ENCODE results near the gene KLRG1. TPM values are rescaled to one million over a fixed set of nuclear protein-coding genes. Genes with fewer than 3 reads are reported as not detected.

Gene KLRG1
- total RNA-seq, 8 experiments from 2014 or later = 3.0 to 7.5 (median 4.7) TPM

DNA sequence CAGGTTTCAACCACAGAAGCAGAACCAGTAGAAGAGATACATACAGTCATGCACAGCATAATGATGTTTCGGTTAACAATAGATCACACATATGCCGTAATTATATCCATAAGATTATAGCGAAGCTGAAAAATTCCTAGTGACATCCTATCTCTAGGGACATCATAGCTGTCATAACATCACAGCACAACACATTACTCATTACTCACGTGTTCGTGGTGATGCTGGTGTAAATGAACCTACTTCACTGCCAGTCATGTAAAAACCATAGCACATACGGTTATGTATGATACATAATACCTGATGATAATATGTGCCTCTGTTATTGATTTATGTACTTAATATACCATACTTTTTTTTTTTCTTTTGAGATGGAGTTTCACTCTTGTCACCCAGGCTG, 44.7 kb downstream of the KLRG1 start:
- Histone ChIP-seq H3K4me3 (no peak overlapping the region), H3K4me1 (replicated peaks in 1 of 2) (no peaks in the 10 kb centered on the region), H3K27ac (no peak overlapping the region)
- no peak for ATAC-seq (replicated peaks in 6 of 8)
- in situ Hi-C loops (cut with MboI; ENCODE audit: low pct_unique_long_range_greater_than_20kb in 2 of 9, low sequenced_read_pairs in 9 of 9, unreplicated experiment in 9 of 9) = loop anchor here in 4 of 9 experiments (10.0 to 25.0 kb wide), 4 partner anchors 79 to 497 kb away; partner anchors contain the start of genes RIMKLB (in 2 of the 4), CLEC4E (in 1 of the 4) and MFAP5 (in 1 of the 4)
- 47 to 100% (median 93%) methylated on average over 2 to 6 of the region's 6 CpGs for WGBS, 10 experiments

DNA sequence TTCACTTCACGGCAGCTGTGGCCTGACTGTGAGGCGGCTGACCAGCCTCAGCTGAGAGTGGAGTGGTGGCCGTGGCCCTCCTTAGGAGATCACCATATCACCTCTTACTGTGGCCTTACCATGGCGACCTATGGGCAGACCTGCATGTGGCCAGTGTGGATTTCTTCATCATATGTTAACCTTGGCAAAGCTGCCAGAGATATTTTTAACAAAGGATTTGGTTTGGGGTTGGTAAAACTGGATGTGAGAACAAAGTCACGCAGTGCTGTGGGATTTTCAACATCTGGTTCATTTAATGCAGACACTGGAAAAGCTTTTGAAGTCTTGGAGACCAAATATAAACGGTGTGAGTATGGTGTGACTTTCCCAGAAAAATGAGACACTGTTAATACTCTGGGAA, 46.9 kb downstream of the KLRG1 start:
- WGBS, 10 experiments = 13 to 100% (median 80%) methylated on average over 1 to 6 of the region's 6 CpGs; no CpG with 5 or more reads in 2 of the 10 experiments
- Histone ChIP-seq H3K27ac (no peak overlapping the region), H3K4me3 (no peak overlapping the region), H3K4me1 (replicated peaks in 1 of 2) (no peaks in the 10 kb centered on the region)
- ATAC-seq (replicated peaks in 6 of 8) = no peak
- in situ Hi-C loops (cut with MboI; ENCODE audit: low pct_unique_long_range_greater_than_20kb in 2 of 9, low sequenced_read_pairs in 9 of 9, unreplicated experiment in 9 of 9) = loop anchor here in 4 of 9 experiments (10.0 to 25.0 kb wide), 4 partner anchors 81 to 499 kb away; partner anchors contain the start of genes RIMKLB (in 2 of the 4), CLEC4E (in 1 of the 4) and MFAP5 (in 1 of the 4)

DNA sequence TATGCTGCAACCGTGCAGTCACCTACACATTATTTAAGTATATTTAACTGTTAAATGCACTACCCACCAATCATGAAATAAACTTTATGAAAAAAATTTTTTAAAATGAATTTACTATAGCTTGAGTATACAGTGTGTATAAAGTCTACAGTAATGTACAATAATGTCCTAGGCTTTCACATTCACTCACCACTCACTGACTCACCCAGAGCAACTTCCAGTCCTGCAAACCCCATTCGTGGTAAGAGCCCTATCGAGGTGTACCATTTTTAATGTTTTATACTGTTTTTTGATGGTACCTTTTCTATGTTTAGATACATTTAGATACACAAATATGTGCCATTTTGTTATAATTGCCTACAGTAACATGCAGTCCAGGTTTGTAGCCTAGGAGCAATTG, 48.1 kb downstream of the KLRG1 start:
- Histone ChIP-seq H3K4me1 (replicated peaks in 1 of 2) (no peaks in the 10 kb centered on the region), H3K27ac (no peak overlapping the region), H3K4me3 (no peak overlapping the region)
- in situ Hi-C loops (cut with MboI; ENCODE audit: low pct_unique_long_range_greater_than_20kb in 2 of 9, low sequenced_read_pairs in 9 of 9, unreplicated experiment in 9 of 9) = loop anchor here in 4 of 9 experiments (10.0 to 25.0 kb wide), 4 partner anchors 83 to 500 kb away; partner anchors contain the start of genes RIMKLB (in 2 of the 4), CLEC4E (in 1 of the 4) and MFAP5 (in 1 of the 4)
- no peak for ATAC-seq (replicated peaks in 6 of 8)
- 10 to 100% (median 71%) methylated on average over 1 to 3 of the region's 3 CpGs; no CpG with 5 or more reads in 2 of the 10 experiments for WGBS, 10 experiments

DNA sequence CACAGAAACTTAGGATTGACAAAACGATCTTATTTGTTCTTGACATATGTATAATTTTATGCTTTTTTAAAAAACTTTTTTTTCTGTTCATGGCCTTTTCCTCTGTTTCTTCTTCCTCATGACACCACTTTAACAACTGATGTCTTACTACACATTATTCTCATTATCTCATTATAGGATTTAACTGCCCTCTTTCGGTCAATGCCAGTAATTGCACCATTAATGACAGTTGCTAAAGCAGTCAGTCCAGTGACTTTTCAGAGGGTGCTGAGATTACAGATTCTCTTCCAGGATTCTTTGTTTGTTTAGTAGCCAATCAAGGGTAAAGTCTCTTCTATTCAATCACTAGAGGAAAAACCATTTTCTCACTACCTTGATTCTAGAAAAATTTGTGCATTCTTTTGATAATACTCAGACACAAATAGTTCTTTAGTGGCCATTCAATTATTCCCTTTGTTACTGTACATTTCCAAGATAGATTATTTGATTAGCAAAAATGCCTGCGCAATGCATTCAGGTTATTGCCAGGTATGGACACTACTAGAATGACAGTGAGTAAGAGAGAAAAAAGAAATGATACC, 50.1 kb downstream of the KLRG1 start:
- H3K4me3 ChIP-seq = no peak overlapping the region
- 0 to 27% (median 9%) methylated on average over 1 to 3 of the region's 3 CpGs for WGBS, 10 experiments
- in situ Hi-C loops (cut with MboI; ENCODE audit: low pct_unique_long_range_greater_than_20kb in 2 of 9, low sequenced_read_pairs in 9 of 9, unreplicated experiment in 9 of 9) = loop anchor here in 4 of 9 experiments (10.0 to 25.0 kb wide), 4 partner anchors 85 to 502 kb away; partner anchors contain the start of genes RIMKLB (in 2 of the 4), CLEC4E (in 1 of the 4) and MFAP5 (in 1 of the 4)
- ATAC-seq (replicated peaks in 6 of 8) = peak in 6 of 8 experiments; percentile 44 to 84 (median 74)
- H3K27ac ChIP-seq = no peak overlapping the region
- no peaks in the 10 kb centered on the region for H3K4me1 ChIP-seq (replicated peaks in 1 of 2)

DNA sequence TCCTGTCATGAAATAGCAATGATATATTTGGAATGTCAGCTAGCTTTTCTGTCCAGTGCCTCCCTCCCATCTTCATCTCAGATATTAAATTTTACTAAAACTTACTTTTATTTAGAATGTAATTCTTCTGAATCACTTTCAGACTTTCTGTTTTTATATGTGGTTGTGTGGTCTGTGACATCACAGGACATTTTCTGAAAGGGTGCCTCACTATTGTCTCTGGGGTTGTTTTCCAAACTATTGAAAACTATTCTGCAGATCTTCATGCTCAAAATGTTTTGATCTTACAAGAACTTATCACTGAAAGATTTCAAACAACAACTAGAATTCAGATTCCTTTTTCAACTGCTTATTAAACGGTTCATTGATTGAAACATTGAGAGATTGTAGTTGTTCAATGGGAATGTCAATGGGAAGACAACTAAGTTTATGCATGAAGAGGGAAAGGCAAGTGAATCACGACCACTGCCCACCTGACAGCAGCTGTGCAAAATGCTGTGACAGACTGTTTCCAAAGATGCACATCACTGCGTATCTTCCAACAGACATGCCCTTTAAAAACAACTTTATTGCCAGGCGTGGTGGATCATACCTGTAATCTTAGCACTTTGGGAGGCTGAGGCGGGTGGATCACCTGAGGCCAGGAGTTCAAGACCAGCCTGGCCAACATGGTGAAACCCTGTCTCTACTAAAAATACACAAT, 51.3 kb downstream of the KLRG1 start:
- ATAC-seq (replicated peaks in 6 of 8) = no peak
- H3K27ac ChIP-seq = no peak overlapping the region
- H3K4me3 ChIP-seq = no peak overlapping the region
- in situ Hi-C loops (cut with MboI; ENCODE audit: low pct_unique_long_range_greater_than_20kb in 2 of 9, low sequenced_read_pairs in 9 of 9, unreplicated experiment in 9 of 9) = loop anchor here in 5 of 9 experiments (10.0 to 25.0 kb wide), 4 partner anchors 353 to 503 kb away; partner anchors contain the start of genes RIMKLB (in 2 of the 5), CLEC4E (in 1 of the 5) and MFAP5 (in 1 of the 5)
- WGBS, 10 experiments = 0 to 100% (median 68%) methylated on average over 1 to 5 of the region's 5 CpGs; no CpG with 5 or more reads in 3 of the 10 experiments
- H3K4me1 ChIP-seq (replicated peaks in 1 of 2) = no peaks in the 10 kb centered on the region

DNA sequence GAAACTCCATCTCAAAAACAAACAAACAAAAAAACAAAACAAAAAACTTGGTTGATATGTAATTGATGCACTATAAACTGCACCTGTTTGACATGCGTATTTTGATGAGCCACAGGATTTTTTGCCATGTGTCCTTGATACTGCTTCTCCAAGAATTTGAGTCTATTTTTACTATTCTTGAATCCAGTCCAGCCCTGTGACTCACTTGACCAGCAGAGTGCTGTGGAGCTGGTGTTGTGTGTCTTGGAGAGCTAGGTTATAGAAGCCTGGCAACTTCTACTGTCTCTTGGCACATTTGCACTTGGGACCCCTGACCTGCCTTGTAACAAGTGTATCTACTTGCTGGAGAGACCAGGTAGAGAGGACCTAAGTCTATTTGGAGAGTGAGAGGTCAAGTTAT, 52.0 kb downstream of the KLRG1 start:
- Histone ChIP-seq H3K27ac (no peak overlapping the region), H3K4me3 (no peak overlapping the region), H3K4me1 (replicated peaks in 1 of 2) (no peaks in the 10 kb centered on the region)
- in situ Hi-C loops (cut with MboI; ENCODE audit: low pct_unique_long_range_greater_than_20kb in 2 of 9, low sequenced_read_pairs in 9 of 9, unreplicated experiment in 9 of 9) = loop anchor here in 5 of 9 experiments (10.0 to 25.0 kb wide), 4 partner anchors 354 to 504 kb away; partner anchors contain the start of genes RIMKLB (in 2 of the 5), CLEC4E (in 1 of the 5) and MFAP5 (in 1 of the 5)
- peak in 2 of 8 experiments; percentile 49 to 64 for ATAC-seq (replicated peaks in 6 of 8)
- whole genome bisulfite sequencing, 10 experiments = 0 to 100% (median 17%) methylated on average over 1 of the region's 1 CpG; no CpG with 5 or more reads in 3 of the 10 experiments

DNA sequence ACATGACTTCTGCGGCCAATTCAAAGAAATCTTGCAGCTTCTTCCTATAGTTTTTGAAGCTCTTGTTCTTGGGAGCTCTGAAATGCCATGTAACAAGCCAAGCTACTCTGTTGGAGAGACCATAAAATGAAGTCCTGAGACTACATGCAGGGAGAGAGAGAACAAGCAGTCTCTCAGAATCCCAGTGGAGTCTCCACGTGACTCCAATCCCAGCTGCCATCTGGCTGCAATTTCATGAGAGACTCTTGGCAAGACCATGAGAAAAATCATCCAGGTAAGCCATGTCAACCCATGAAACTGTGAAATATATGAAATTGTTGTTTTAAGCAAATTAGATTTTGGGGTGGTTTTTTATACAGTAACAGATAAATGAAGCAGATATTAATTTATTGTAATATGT, 54.4 kb downstream of the KLRG1 start:
- H3K27ac ChIP-seq = no peak overlapping the region
- 0 to 100% (median 78%) methylated on average over 1 to 2 of the region's 2 CpGs; no CpG with 5 or more reads in 2 of the 10 experiments for WGBS, 10 experiments
- in situ Hi-C loops (cut with MboI; ENCODE audit: low pct_unique_long_range_greater_than_20kb in 2 of 9, low sequenced_read_pairs in 9 of 9, unreplicated experiment in 9 of 9) = loop anchor here in 5 of 9 experiments (10.0 to 25.0 kb wide), 4 partner anchors 356 to 506 kb away; partner anchors contain the start of genes RIMKLB (in 2 of the 5), CLEC4E (in 1 of the 5) and MFAP5 (in 1 of the 5)
- ATAC-seq (replicated peaks in 6 of 8) = no peak
- H3K4me1 ChIP-seq (replicated peaks in 1 of 2) = no peaks in the 10 kb centered on the region
- no peak overlapping the region for H3K4me3 ChIP-seq

DNA sequence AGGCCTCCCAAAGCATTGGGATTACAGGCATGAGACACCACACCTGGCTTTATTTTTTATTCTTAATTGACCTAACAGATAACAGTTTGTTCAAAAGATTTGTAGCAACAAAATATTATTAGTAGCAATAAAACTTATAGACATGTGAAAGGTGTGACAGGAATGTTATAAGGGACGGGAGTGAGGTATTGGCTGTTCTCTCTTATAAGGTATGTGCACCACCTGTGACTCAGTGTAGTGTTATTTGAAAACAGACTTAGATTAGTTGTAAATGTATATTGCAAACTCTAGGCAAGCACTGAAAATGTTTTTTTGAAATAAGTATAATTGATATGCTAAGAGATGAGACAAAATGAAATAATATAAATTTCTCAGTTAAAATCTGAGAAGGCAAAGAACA, 57.8 kb downstream of the KLRG1 start:
- in situ Hi-C loops (cut with MboI; ENCODE audit: low pct_unique_long_range_greater_than_20kb in 2 of 9, low sequenced_read_pairs in 9 of 9, unreplicated experiment in 9 of 9) = loop anchor here in 5 of 9 experiments (10.0 to 25.0 kb wide), 4 partner anchors 360 to 510 kb away; partner anchors contain the start of genes RIMKLB (in 2 of the 5), CLEC4E (in 1 of the 5) and MFAP5 (in 1 of the 5)
- Histone ChIP-seq H3K4me3 (no peak overlapping the region), H3K27ac (no peak overlapping the region), H3K4me1 (replicated peaks in 1 of 2) (no peaks in the 10 kb centered on the region)
- 0 to 100% (median 80%) methylated on average over 1 of the region's 1 CpG; no CpG with 5 or more reads in 1 of the 10 experiments for WGBS, 10 experiments
- no peak for ATAC-seq (replicated peaks in 6 of 8)

DNA sequence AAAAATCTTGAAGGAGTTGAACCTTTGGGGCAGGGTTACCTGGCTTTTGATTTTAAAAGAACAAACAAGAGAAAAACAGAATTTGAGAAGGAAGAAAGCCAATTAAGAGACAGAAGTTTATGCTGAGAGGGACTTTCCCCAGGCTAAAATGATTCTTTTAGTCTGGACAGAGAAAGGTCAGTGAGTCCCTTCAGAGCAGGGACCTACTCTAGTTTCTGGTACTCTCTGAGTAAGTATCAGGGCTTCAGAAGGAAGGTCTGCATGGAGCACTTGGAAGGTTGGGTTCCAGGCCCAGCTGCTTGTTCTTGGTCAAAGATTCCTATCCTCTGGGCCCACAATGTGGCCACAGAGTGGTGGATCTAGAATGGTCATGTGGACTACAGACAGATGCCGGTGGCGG, 59.6 kb downstream of the KLRG1 start:
- Histone ChIP-seq H3K27ac (no peak overlapping the region), H3K4me1 (replicated peaks in 1 of 2) (no peaks in the 10 kb centered on the region), H3K4me3 (no peak overlapping the region)
- WGBS, 10 experiments = 79 to 100% (median 95%) methylated on average over 1 to 2 of the region's 2 CpGs; no CpG with 5 or more reads in 7 of the 10 experiments
- ATAC-seq (replicated peaks in 6 of 8) = no peak
- in situ Hi-C loops (cut with MboI; ENCODE audit: low pct_unique_long_range_greater_than_20kb in 2 of 9, low sequenced_read_pairs in 9 of 9, unreplicated experiment in 9 of 9) = loop anchor here in 5 of 9 experiments (10.0 to 25.0 kb wide), 4 partner anchors 362 to 512 kb away; partner anchors contain the start of genes RIMKLB (in 2 of the 5), CLEC4E (in 1 of the 5) and MFAP5 (in 1 of the 5)

DNA sequence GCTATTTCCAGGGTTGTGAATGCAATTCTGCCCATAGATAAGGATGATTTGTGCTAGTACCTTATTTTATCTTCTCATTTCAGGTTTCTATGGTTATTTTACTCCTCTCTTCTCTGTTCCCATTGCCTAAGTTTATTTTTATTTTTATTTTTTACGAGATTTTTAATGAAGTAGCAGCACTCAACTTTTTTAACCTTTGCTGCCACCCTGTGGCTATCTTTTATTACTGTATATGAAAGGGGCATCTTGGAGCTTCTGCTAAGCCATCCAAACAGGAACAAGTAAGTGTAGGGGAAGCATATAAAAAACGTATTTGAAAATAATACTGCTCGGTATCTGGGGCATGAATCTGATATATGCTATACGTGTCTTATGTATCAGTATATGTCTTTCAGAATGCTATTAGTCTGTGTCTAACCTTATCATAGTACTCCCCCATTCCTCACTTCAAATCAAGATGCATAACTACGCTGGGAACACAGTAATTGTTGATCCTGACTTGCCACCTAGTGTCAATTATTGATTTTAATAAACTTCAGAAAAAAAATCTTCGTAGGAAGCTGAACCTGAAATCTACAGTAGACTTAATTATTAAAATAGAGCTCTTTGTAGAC, 60.3 kb downstream of the KLRG1 start:
- 13 to 60% (median 28%) methylated on average over 1 to 6 of the region's 6 CpGs for WGBS, 10 experiments

DNA sequence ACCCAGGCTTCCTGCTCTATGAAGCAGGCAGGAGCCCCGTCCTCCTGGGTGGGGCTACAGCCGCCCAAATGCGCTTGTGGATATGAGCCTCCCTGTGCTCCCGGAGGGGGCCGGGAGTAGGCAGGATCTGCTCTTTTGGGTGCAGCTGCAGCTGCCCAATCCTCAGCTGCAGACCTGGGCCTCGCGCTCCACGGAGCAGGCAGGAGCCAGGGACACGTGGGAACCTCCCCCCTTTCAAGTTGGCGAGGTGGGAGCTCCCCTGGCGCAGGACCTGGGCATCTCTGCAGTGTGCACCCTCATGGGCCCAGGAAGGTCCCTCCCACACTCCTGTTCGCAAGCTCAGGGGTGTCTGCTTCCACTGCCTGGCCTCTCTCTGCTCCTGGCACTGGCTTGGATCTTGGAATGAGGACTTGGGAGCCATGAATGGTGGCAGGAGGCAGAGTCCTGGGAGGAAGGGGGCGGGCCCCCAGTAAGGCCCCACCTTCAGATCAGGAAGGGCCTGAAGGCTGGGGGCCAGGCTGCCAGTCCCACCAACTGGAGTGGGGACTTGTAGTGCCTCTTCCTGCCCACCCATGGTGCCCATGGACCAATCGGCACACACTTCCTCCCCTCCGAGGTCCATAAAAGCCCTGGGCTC, 61.3 kb downstream of the KLRG1 start:
- no peaks in the 10 kb centered on the region for H3K4me1 ChIP-seq (replicated peaks in 1 of 2)
- H3K27ac ChIP-seq = no peak overlapping the region
- no peak for ATAC-seq (replicated peaks in 6 of 8)
- no peak overlapping the region for H3K4me3 ChIP-seq
- WGBS, 10 experiments = 17 to 100% (median 79%) methylated on average over 1 to 6 of the region's 15 CpGs; no CpG with 5 or more reads in 4 of the 10 experiments
- in situ Hi-C loops (cut with MboI; ENCODE audit: low pct_unique_long_range_greater_than_20kb in 2 of 9, low sequenced_read_pairs in 9 of 9, unreplicated experiment in 9 of 9) = no loop called here

More for the DNA sequence above, 60.3 kb downstream of the KLRG1 start:
- ATAC-seq (replicated peaks in 6 of 8) = peak in 4 of 8 experiments; percentile 49 to 79 (median 70)
- no peak overlapping the region for H3K27ac ChIP-seq
- no peaks in the 10 kb centered on the region for H3K4me1 ChIP-seq (replicated peaks in 1 of 2)
- no peak overlapping the region for H3K4me3 ChIP-seq
- in situ Hi-C loops (cut with MboI; ENCODE audit: low pct_unique_long_range_greater_than_20kb in 2 of 9, low sequenced_read_pairs in 9 of 9, unreplicated experiment in 9 of 9) = loop anchor here in 5 of 9 experiments (10.0 to 25.0 kb wide), 4 partner anchors 362 to 512 kb away; partner anchors contain the start of genes RIMKLB (in 2 of the 5), CLEC4E (in 1 of the 5) and MFAP5 (in 1 of the 5)

DNA sequence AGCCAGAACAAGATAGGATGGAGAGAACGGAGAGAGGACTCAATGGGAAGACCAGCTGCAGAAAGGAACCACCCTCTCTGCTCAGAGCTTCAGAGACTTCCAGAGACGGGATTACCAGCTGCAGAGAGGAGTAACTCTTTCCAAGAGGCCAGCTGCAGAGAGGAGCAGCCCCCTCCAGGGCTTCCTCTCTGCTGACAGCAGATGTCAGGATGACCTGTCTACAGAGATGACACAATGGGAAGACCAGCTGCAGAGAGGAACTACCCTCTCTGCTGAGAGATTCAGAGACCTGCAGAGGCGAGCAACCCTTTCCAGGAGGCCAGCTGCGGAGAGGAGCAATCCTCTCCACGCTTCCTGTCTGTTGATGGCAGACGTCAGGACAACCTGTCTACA, 61.8 kb downstream of the KLRG1 start:
- ATAC-seq (replicated peaks in 6 of 8) = peak in 2 of 8 experiments; percentile 30 to 81
- no peak overlapping the region for H3K27ac ChIP-seq
- 0 to 100% (median 83%) methylated on average over 1 to 5 of the region's 6 CpGs; no CpG with 5 or more reads in 5 of the 10 experiments for WGBS, 10 experiments
- H3K4me1 ChIP-seq (replicated peaks in 1 of 2) = no peaks in the 10 kb centered on the region
- in situ Hi-C loops (cut with MboI; ENCODE audit: low pct_unique_long_range_greater_than_20kb in 2 of 9, low sequenced_read_pairs in 9 of 9, unreplicated experiment in 9 of 9) = no loop called here
- H3K4me3 ChIP-seq = no peak overlapping the region
